ENCODE results near the gene NR2F1-AS1. TPM values are rescaled to one million over a fixed set of nuclear protein-coding genes. Genes with fewer than 3 reads are reported as not detected.
A peak's percentile ranks its signal among the peaks of the same experiment; 100 is the strongest.

The NR2F1-AS1 gene
- total and polyA plus RNA-seq, 3 experiments from 2014 or later, result not detected

GRCh38 chr5:93612855-93613243 lies 31.8 kb upstream of the NR2F1-AS1 start:
- ChIA-PET POLR2A (no interaction called here), CTCF (interaction anchor here (1.6 kb wide), 1 partner anchor 15 kb away, joined by 6 read pairs; no protein-coding TSS in a partner anchor)
- H3K36me3 ChIP-seq (ENCODE audit: insufficient read depth, low read length), result no peaks in the 10 kb centered on the region
- H3K27me3 Mint-ChIP-seq, result peaks cover 58 to 75% of the 10 kb centered on the region in 2 donors
- no peak overlapping the region for H3K4me3 ChIP-seq (ENCODE audit: low read length)
- peaks cover 61% of the 10 kb centered on the region for H3K27me3 ChIP-seq (ENCODE audit: insufficient read depth, low read length, poor library complexity, severe bottlenecking)
- DNase-seq, result no peak
- H3K36me3 Mint-ChIP-seq, result peaks cover 0 to 1% (median 0%) of the 10 kb centered on the region in 3 donors
- H3K4me3 Mint-ChIP-seq, result no peak overlapping the region
- no peak overlapping the region for H3K27ac ChIP-seq (ENCODE audit: low read depth, low read length)
- no peak overlapping the region for H3K27ac Mint-ChIP-seq
- peaks cover 0 to 19% (median 12%) of the 10 kb centered on the region in 5 donors for H3K9me3 Mint-ChIP-seq
- H3K4me1 Mint-ChIP-seq, result peaks cover 10 to 18% (median 16%) of the 10 kb centered on the region in 3 donors
- peaks cover 4% of the 10 kb centered on the region for H3K4me1 ChIP-seq (ENCODE audit: insufficient read depth, low read length)
- no peaks in the 10 kb centered on the region for H3K9me3 ChIP-seq (ENCODE audit: low read length)

GRCh38 chr5:93611976-93612854 lies 31.2 kb upstream of the NR2F1-AS1 start:
- ChIA-PET POLR2A (no interaction called here), CTCF (interaction anchor here (1.1 to 1.6 kb wide), 2 partner anchors 15 to 189 kb away, joined by 4 to 6 read pairs; no protein-coding TSS in a partner anchor)
- Histone ChIP-seq H3K4me1 (ENCODE audit: insufficient read depth, low read length) (peaks cover 9% of the 10 kb centered on the region), H3K36me3 (ENCODE audit: insufficient read depth, low read length) (no peaks in the 10 kb centered on the region), H3K4me3 (ENCODE audit: low read length) (no peak overlapping the region), H3K9me3 (ENCODE audit: low read length) (no peaks in the 10 kb centered on the region), H3K27ac (ENCODE audit: low read depth, low read length) (no peak overlapping the region), H3K27me3 (ENCODE audit: insufficient read depth, low read length, poor library complexity, severe bottlenecking) (peaks cover 67% of the 10 kb centered on the region)
- H3K9me3 Mint-ChIP-seq, result peaks cover 0 to 19% (median 12%) of the 10 kb centered on the region in 5 donors
- peak overlapping the region in 3 of 8 donors; percentile 27 to 76 (median 34) for H3K27ac Mint-ChIP-seq
- H3K4me1 Mint-ChIP-seq, result peaks cover 13 to 24% (median 22%) of the 10 kb centered on the region in 3 donors
- H3K36me3 Mint-ChIP-seq, result peaks cover 0 to 1% (median 0%) of the 10 kb centered on the region in 3 donors
- H3K27me3 Mint-ChIP-seq, result peaks cover 64 to 81% of the 10 kb centered on the region in 2 donors
- peak overlapping the region in 3 of 7 donors; percentile 35 to 38 (median 37) for H3K4me3 Mint-ChIP-seq
- no peak for DNase-seq

GRCh38 chr5:93611273-93611975 lies 30.4 kb upstream of the NR2F1-AS1 start:
- Mint-ChIP-seq H3K4me1 (peaks cover 13 to 24% (median 22%) of the 10 kb centered on the region in 3 donors), H3K27ac (peak overlapping the region in 3 of 8 donors; percentile 28 to 76 (median 40)), H3K36me3 (peaks cover 0 to 1% (median 0%) of the 10 kb centered on the region in 3 donors), H3K9me3 (peaks cover 0 to 19% (median 12%) of the 10 kb centered on the region in 5 donors), H3K4me3 (peak overlapping the region in 2 of 7 donors; percentile 35 to 37), H3K27me3 (peaks cover 68 to 89% of the 10 kb centered on the region in 2 donors)
- DNase-seq, result no peak
- ChIA-PET CTCF (interaction anchor here (0.6 to 1.6 kb wide), 3 partner anchors 14 to 1182 kb away, joined by 4 to 6 read pairs (median 4); no protein-coding TSS in a partner anchor), POLR2A (no interaction called here)
- Histone ChIP-seq H3K9me3 (ENCODE audit: low read length) (no peaks in the 10 kb centered on the region), H3K4me3 (ENCODE audit: low read length) (no peak overlapping the region), H3K36me3 (ENCODE audit: insufficient read depth, low read length) (no peaks in the 10 kb centered on the region), H3K27me3 (ENCODE audit: insufficient read depth, low read length, poor library complexity, severe bottlenecking) (peaks cover 74% of the 10 kb centered on the region), H3K27ac (ENCODE audit: low read depth, low read length) (no peak overlapping the region), H3K4me1 (ENCODE audit: insufficient read depth, low read length) (peaks cover 9% of the 10 kb centered on the region)

- peaks cover 0 to 1% (median 0%) of the 10 kb centered on the region in 3 donors for H3K36me3 Mint-ChIP-seq
- CTCF ChIA-PET, result interaction anchor here (0.6 kb wide), 1 partner anchor 1182 kb away, joined by 4 read pairs; no protein-coding TSS in a partner anchor
- peak overlapping the region in 1 of 7 donors; percentile 20 for H3K4me3 Mint-ChIP-seq
- H3K4me1 Mint-ChIP-seq, result peaks cover 13 to 24% (median 22%) of the 10 kb centered on the region in 3 donors
- no peak overlapping the region for H3K27ac ChIP-seq (ENCODE audit: low read depth, low read length)
- H3K9me3 ChIP-seq (ENCODE audit: low read length), result no peaks in the 10 kb centered on the region
- peaks cover 0 to 19% (median 12%) of the 10 kb centered on the region in 5 donors for H3K9me3 Mint-ChIP-seq
- H3K4me3 ChIP-seq (ENCODE audit: low read length), result no peak overlapping the region
- no peak for DNase-seq
- H3K36me3 ChIP-seq (ENCODE audit: insufficient read depth, low read length), result no peaks in the 10 kb centered on the region
- POLR2A ChIA-PET, result no interaction called here
- peaks cover 9% of the 10 kb centered on the region for H3K4me1 ChIP-seq (ENCODE audit: insufficient read depth, low read length)
- H3K27me3 ChIP-seq (ENCODE audit: insufficient read depth, low read length, poor library complexity, severe bottlenecking), result peaks cover 81% of the 10 kb centered on the region
- H3K27me3 Mint-ChIP-seq, result peaks cover 75 to 91% of the 10 kb centered on the region in 2 donors
- H3K27ac Mint-ChIP-seq, result peak overlapping the region in 2 of 8 donors; percentile 45 to 76
These were observed 29.7 kb upstream of the NR2F1-AS1 start for GRCh38 chr5:93610581-93611272.

- Histone ChIP-seq H3K4me3 (ENCODE audit: low read length) (no peak overlapping the region), H3K27me3 (ENCODE audit: insufficient read depth, low read length, poor library complexity, severe bottlenecking) (peaks cover 90% of the 10 kb centered on the region), H3K36me3 (ENCODE audit: insufficient read depth, low read length) (no peaks in the 10 kb centered on the region), H3K27ac (ENCODE audit: low read depth, low read length) (no peak overlapping the region), H3K9me3 (ENCODE audit: low read length) (no peaks in the 10 kb centered on the region), H3K4me1 (ENCODE audit: insufficient read depth, low read length) (peaks cover 9% of the 10 kb centered on the region)
- Mint-ChIP-seq H3K27me3 (peaks cover 85 to 98% of the 10 kb centered on the region in 2 donors), H3K9me3 (peaks cover 0 to 19% (median 12%) of the 10 kb centered on the region in 5 donors), H3K36me3 (peaks cover 0 to 1% (median 0%) of the 10 kb centered on the region in 3 donors), H3K4me3 (peak overlapping the region in 1 of 7 donors; percentile 12), H3K4me1 (peaks cover 13 to 24% (median 22%) of the 10 kb centered on the region in 3 donors), H3K27ac (peak overlapping the region in 1 of 8 donors; percentile 12)
- no peak for DNase-seq
- ChIA-PET POLR2A (no interaction called here), CTCF (no interaction called here)
These were observed 28.7 kb upstream of the NR2F1-AS1 start for GRCh38 chr5:93609762-93610161.

- Mint-ChIP-seq H3K4me1 (peaks cover 13 to 24% (median 22%) of the 10 kb centered on the region in 3 donors), H3K4me3 (no peak overlapping the region), H3K36me3 (peaks cover 0 to 1% (median 0%) of the 10 kb centered on the region in 3 donors), H3K27me3 (peaks cover 81 to 93% of the 10 kb centered on the region in 2 donors), H3K27ac (no peak overlapping the region), H3K9me3 (peaks cover 0 to 19% (median 12%) of the 10 kb centered on the region in 5 donors)
- Histone ChIP-seq H3K27me3 (ENCODE audit: insufficient read depth, low read length, poor library complexity, severe bottlenecking) (peaks cover 92% of the 10 kb centered on the region), H3K4me1 (ENCODE audit: insufficient read depth, low read length) (peaks cover 9% of the 10 kb centered on the region), H3K4me3 (ENCODE audit: low read length) (no peak overlapping the region), H3K36me3 (ENCODE audit: insufficient read depth, low read length) (no peaks in the 10 kb centered on the region), H3K9me3 (ENCODE audit: low read length) (no peaks in the 10 kb centered on the region), H3K27ac (ENCODE audit: low read depth, low read length) (no peak overlapping the region)
- POLR2A ChIA-PET, result no interaction called here
- DNase-seq, result no peak
- CTCF ChIA-PET, result interaction anchor here (1.4 to 2.4 kb wide), 2 partner anchors 12 to 13 kb away, joined by 3 to 5 read pairs; no protein-coding TSS in a partner anchor
These were observed 27.8 kb upstream of the NR2F1-AS1 start for GRCh38 chr5:93608855-93609254.
